Activated naive CD4-positive, alpha-beta T cell (primary cell): ENCODE measurements around the gene MTSS2.

Experiments
- DNase-seq, 4 experiments: peaks; one replicate each; lab custom pipeline; 2025; lab: John Stamatoyannopoulos, UW

MTSS2 gene

GRCh38 chr16:70715055-70715858 lies 29.4 kb upstream of the MTSS2 start:
- no peak for DNase-seq

- DNase-seq, result no peak
Measured at GRCh38 chr16:70714581-70715054, 28.8 kb upstream of the MTSS2 start.

GRCh38 chr16:70713824-70714223 lies 28.0 kb upstream of the MTSS2 start:
- no peak for DNase-seq

GRCh38 chr16:70713342-70713741 lies 27.5 kb upstream of the MTSS2 start:
- DNase-seq, result no peak

- no peak for DNase-seq
Measured at GRCh38 chr16:70712942-70713341, 27.1 kb upstream of the MTSS2 start.

GRCh38 chr16:70712359-70712758 lies 26.5 kb upstream of the MTSS2 start:
- DNase-seq, result no peak

GRCh38 chr16:70711211-70712031 lies 25.6 kb upstream of the MTSS2 start:
- DNase-seq, result no peak

GRCh38 chr16:70710422-70711210 lies 24.8 kb upstream of the MTSS2 start:
- DNase-seq, result no peak

- no peak for DNase-seq
Measured at GRCh38 chr16:70709942-70710341, 24.1 kb upstream of the MTSS2 start.

- DNase-seq, result no peak
Measured at GRCh38 chr16:70709457-70709856, 23.6 kb upstream of the MTSS2 start.

GRCh38 chr16:70708366-70709246 lies 22.8 kb upstream of the MTSS2 start:
- no peak for DNase-seq

- no peak for DNase-seq
Measured at GRCh38 chr16:70706948-70707465, 21.2 kb upstream of the MTSS2 start.

- DNase-seq, result no peak
Measured at GRCh38 chr16:70705056-70705455, 19.2 kb upstream of the MTSS2 start.

- no peak for DNase-seq
Measured at GRCh38 chr16:70704586-70704985, 18.7 kb upstream of the MTSS2 start.

- no peak for DNase-seq
Measured at GRCh38 chr16:70703835-70704381, 18.1 kb upstream of the MTSS2 start.

GRCh38 chr16:70703041-70703834 lies 17.4 kb upstream of the MTSS2 start:
- no peak for DNase-seq

- DNase-seq, result no peak
Measured at GRCh38 chr16:70702624-70703023, 16.8 kb upstream of the MTSS2 start.

- no peak for DNase-seq
Measured at GRCh38 chr16:70701998-70702397, 16.1 kb upstream of the MTSS2 start.

- DNase-seq, result no peak
Measured at GRCh38 chr16:70701596-70701995, 15.7 kb upstream of the MTSS2 start.

- DNase-seq, result no peak
Measured at GRCh38 chr16:70701036-70701435, 15.2 kb upstream of the MTSS2 start.
